Stimulated activated CD4-positive, alpha-beta T cell treated with anti-CD3 and anti-CD28 coated beads, Interleukin-12 subunit alpha, Interleukin-12 subunit beta, amount 100 ng/mL, for 48 hours (primary cell): ENCODE data around the gene TMIE.

Experiments
- DNase-seq, 3 donors: peaks; one replicate each; pipeline ENCODE4 v3.0.0-alpha.2; 2020; ENCODE audit warnings: low read depth in 2 of 3, low spot score in 1 of 3

TMIE gene

GRCh38 chr3:46701181-46701939 is at the start of gene TMIE:
TMIE (plus strand) TSS chr3:46701392; CDS start chr3:46701488, 96 bp downstream.
- no peak for DNase-seq

GRCh38 chr3:46655271-46655670 is 45.9 kb upstream of the TMIE start:
- no peak for DNase-seq

- no peak for DNase-seq
Observed at GRCh38 chr3:46656778-46657556, 44.2 kb upstream of the TMIE start.

GRCh38 chr3:46659285-46659684 is 41.9 kb upstream of the TMIE start:
- DNase-seq = no peak

- DNase-seq = no peak
Observed at GRCh38 chr3:46660003-46660402, 41.2 kb upstream of the TMIE start.

GRCh38 chr3:46660543-46661523 is 40.4 kb upstream of the TMIE start:
- no peak for DNase-seq

- no peak for DNase-seq
Observed at GRCh38 chr3:46661776-46662766, 39.1 kb upstream of the TMIE start.

GRCh38 chr3:46662771-46663551 is 38.2 kb upstream of the TMIE start:
- no peak for DNase-seq

- DNase-seq = no peak
Observed at GRCh38 chr3:46663591-46664135, 37.5 kb upstream of the TMIE start.

GRCh38 chr3:46664188-46664970 is 36.8 kb upstream of the TMIE start:
- DNase-seq = no peak

- DNase-seq = no peak
Observed at GRCh38 chr3:46664971-46665762, 36.0 kb upstream of the TMIE start.

- DNase-seq = no peak
Observed at GRCh38 chr3:46665763-46666452, 35.3 kb upstream of the TMIE start.

GRCh38 chr3:46666453-46666845 is 34.7 kb upstream of the TMIE start:
- DNase-seq = no peak

GRCh38 chr3:46667061-46667621 is 34.1 kb upstream of the TMIE start:
- DNase-seq = no peak

- DNase-seq = no peak
Observed at GRCh38 chr3:46667657-46668056, 33.5 kb upstream of the TMIE start.

GRCh38 chr3:46668116-46668515 is 33.1 kb upstream of the TMIE start:
- DNase-seq = no peak

GRCh38 chr3:46668591-46668990 is 32.6 kb upstream of the TMIE start:
- no peak for DNase-seq
